OCI-LY1 (cell line): ENCODE data around the gene PRUNE1.

ENCODE experiments used
- H2AFZ ChIP-seq: fragments of 200-600 bp; sonication (generic), shearing (Covaris generic); 2 replicates; pipeline ENCODE4 v1.6.0; 2014; ENCODE audit warnings: antibody characterized with exemption, mild to moderate bottlenecking, low read length
- H3F3A ChIP-seq: fragments of 200-600 bp; sonication (generic), shearing (Covaris generic); 2 replicates; pipeline ENCODE4 v1.6.0; 2014; ENCODE audit warnings: mild to moderate bottlenecking, antibody characterized with exemption, low read length, moderate library complexity; ENCODE audit not compliant: insufficient read depth
- H3K27ac ChIP-seq: fragments of 200-600 bp; sonication (generic); 2 replicates; pipeline ENCODE4 v1.5.1; 2014; ENCODE audit warnings: low read length, mixed run types, mild to moderate bottlenecking, low read depth; ENCODE audit not compliant: poor library complexity, severe bottlenecking
- H3K27me3 ChIP-seq: fragments of 200-600 bp; sonication (generic); 2 replicates; pipeline ENCODE4 v1.6.0; 2014; ENCODE audit warnings: antibody characterized with exemption, mild to moderate bottlenecking, low read length, moderate library complexity; ENCODE audit not compliant: insufficient read depth
- H3K36me3 ChIP-seq: fragments of 200-600 bp; sonication (generic); 2 replicates; pipeline ENCODE4 v1.6.1; 2014; ENCODE audit warnings: mild to moderate bottlenecking, antibody characterized with exemption, low read length, moderate library complexity, mixed read lengths; ENCODE audit not compliant: insufficient read depth
- H3K4me1 ChIP-seq: fragments of 200-600 bp; sonication (generic); 2 replicates; pipeline ENCODE4 v1.5.1; 2014; ENCODE audit warnings: mild to moderate bottlenecking, low read length, moderate library complexity; ENCODE audit not compliant: insufficient read depth, severe bottlenecking
- H3K4me2 ChIP-seq: fragments of 200-600 bp; sonication (generic), shearing (Covaris generic); 2 replicates; pipeline ENCODE4 v1.6.1; 2014; ENCODE audit warnings: low read length
- H3K4me3 ChIP-seq: fragments of 200-600 bp; sonication (generic); 2 replicates; pipeline ENCODE4 v1.5.1; 2014; ENCODE audit warnings: low read length, low read depth, mild to moderate bottlenecking, mixed read lengths; ENCODE audit not compliant: poor library complexity, severe bottlenecking
- H3K79me2 ChIP-seq: fragments of 200-600 bp; shearing (Covaris generic); 2 replicates; pipeline ENCODE4 v1.6.1; 2016; ENCODE audit warnings: mixed run types, low read length, mixed read lengths; ENCODE audit not compliant: insufficient read depth
- H3K9ac ChIP-seq: fragments of 200-600 bp; sonication (generic), shearing (Covaris generic); 2 replicates; pipeline ENCODE4 v1.6.1; 2014; ENCODE audit warnings: mild to moderate bottlenecking, low read length, mixed read lengths
- H3K9me2 ChIP-seq: fragments of 200-600 bp; sonication (generic), shearing (Covaris generic); 2 replicates; pipeline ENCODE4 v1.6.1; 2014; ENCODE audit warnings: low read depth, mild to moderate bottlenecking, low read length, mixed read lengths
- H3K9me3 ChIP-seq: fragments of 200-600 bp; shearing (Covaris generic); 2 replicates; pipeline ENCODE4 v1.6.1; 2014; ENCODE audit warnings: low read length, mixed read lengths
- H4K20me1 ChIP-seq: fragments of 200-600 bp; sonication (generic), shearing (Covaris generic); 2 replicates; pipeline ENCODE4 v1.6.0; 2016; ENCODE audit warnings: mild to moderate bottlenecking, low read length; ENCODE audit not compliant: insufficient read depth
- EZH2 ChIP-seq: fragments of 200-600 bp; sonication (generic), shearing (Covaris generic); IDR thresholded peaks from 2 replicates; pipeline ENCODE4 v1.8.0; 2017; ENCODE audit warnings: borderline replicate concordance, mixed run types, mild to moderate bottlenecking, antibody characterized with exemption, low read length, moderate library complexity, mixed read lengths
- TF ChIP-seq, protein P1 (sequence below): fragments of 200-600 bp; sonication (generic), shearing (Covaris generic); IDR thresholded peaks from 2 replicates; pipeline ENCODE4 v1.5.1; 2017; ENCODE audit warnings: mild to moderate bottlenecking, antibody characterized with exemption, low read length, moderate library complexity, mixed read lengths

Gene PRUNE1

GRCh38 chr1:150999926-151000325 lies 8.3 kb upstream of the PRUNE1 start:
- H3K36me3 ChIP-seq: no peaks in the 10 kb centered on the region; the same call in 1 of the 2 replicates
- H4K20me1 ChIP-seq: no peaks in the 10 kb centered on the region
- no peaks in the 10 kb centered on the region for H3K9me2 ChIP-seq
- H3F3A ChIP-seq: no peaks in the 10 kb centered on the region
- no peaks in the 10 kb centered on the region for H3K9me3 ChIP-seq
- no peak overlapping the region for H3K4me2 ChIP-seq
- no peak overlapping the region for H3K27ac ChIP-seq
- no peak overlapping the region for H3K9ac ChIP-seq
- no peak overlapping the region for H2AFZ ChIP-seq
- H3K27me3 ChIP-seq: no peaks in the 10 kb centered on the region
- TF ChIP-seq, protein P1, sequence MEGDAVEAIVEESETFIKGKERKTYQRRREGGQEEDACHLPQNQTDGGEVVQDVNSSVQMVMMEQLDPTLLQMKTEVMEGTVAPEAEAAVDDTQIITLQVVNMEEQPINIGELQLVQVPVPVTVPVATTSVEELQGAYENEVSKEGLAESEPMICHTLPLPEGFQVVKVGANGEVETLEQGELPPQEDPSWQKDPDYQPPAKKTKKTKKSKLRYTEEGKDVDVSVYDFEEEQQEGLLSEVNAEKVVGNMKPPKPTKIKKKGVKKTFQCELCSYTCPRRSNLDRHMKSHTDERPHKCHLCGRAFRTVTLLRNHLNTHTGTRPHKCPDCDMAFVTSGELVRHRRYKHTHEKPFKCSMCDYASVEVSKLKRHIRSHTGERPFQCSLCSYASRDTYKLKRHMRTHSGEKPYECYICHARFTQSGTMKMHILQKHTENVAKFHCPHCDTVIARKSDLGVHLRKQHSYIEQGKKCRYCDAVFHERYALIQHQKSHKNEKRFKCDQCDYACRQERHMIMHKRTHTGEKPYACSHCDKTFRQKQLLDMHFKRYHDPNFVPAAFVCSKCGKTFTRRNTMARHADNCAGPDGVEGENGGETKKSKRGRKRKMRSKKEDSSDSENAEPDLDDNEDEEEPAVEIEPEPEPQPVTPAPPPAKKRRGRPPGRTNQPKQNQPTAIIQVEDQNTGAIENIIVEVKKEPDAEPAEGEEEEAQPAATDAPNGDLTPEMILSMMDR: no peak
- no peak for TF ChIP-seq EZH2
- H3K4me3 ChIP-seq: no peak overlapping the region
- peaks cover 10% of the 10 kb centered on the region for H3K4me1 ChIP-seq
- no peaks in the 10 kb centered on the region for H3K79me2 ChIP-seq

GRCh38 chr1:151000408-151000807 lies 7.8 kb upstream of the PRUNE1 start:
- no peaks in the 10 kb centered on the region for H3F3A ChIP-seq
- H3K9ac ChIP-seq: no peak overlapping the region
- H3K27ac ChIP-seq: no peak overlapping the region
- H3K4me2 ChIP-seq: no peak overlapping the region
- H4K20me1 ChIP-seq: no peaks in the 10 kb centered on the region
- H3K9me2 ChIP-seq: no peaks in the 10 kb centered on the region
- no peaks in the 10 kb centered on the region for H3K27me3 ChIP-seq
- H3K36me3 ChIP-seq: no peaks in the 10 kb centered on the region; the same call in 1 of the 2 replicates
- H2AFZ ChIP-seq: no peak overlapping the region
- H3K9me3 ChIP-seq: no peaks in the 10 kb centered on the region
- H3K79me2 ChIP-seq: no peaks in the 10 kb centered on the region
- H3K4me1 ChIP-seq: peaks cover 12% of the 10 kb centered on the region
- H3K4me3 ChIP-seq: no peak overlapping the region
- TF ChIP-seq, protein P1: no peak
- TF ChIP-seq EZH2: no peak

- H3K9me3 ChIP-seq: no peaks in the 10 kb centered on the region
Observed at GRCh38 chr1:151001602-151002001, 6.6 kb upstream of the PRUNE1 start.

More at GRCh38 chr1:151001602-151002001, 6.6 kb upstream of the PRUNE1 start:
- no peak overlapping the region for H3K9ac ChIP-seq
- H3K9me2 ChIP-seq: no peaks in the 10 kb centered on the region
- H3K4me3 ChIP-seq: no peak overlapping the region
- no peak overlapping the region for H2AFZ ChIP-seq
- H3F3A ChIP-seq: no peaks in the 10 kb centered on the region
- peaks cover 18% of the 10 kb centered on the region for H3K4me1 ChIP-seq
- H3K79me2 ChIP-seq: no peaks in the 10 kb centered on the region
- no peaks in the 10 kb centered on the region for H4K20me1 ChIP-seq
- TF ChIP-seq EZH2: no peak
- TF ChIP-seq, protein P1: no peak
- no peak overlapping the region for H3K27ac ChIP-seq
- no peak overlapping the region for H3K4me2 ChIP-seq
- H3K36me3 ChIP-seq: no peaks in the 10 kb centered on the region; the same call in 1 of the 2 replicates
- H3K27me3 ChIP-seq: no peaks in the 10 kb centered on the region
